D341Med (cell line): ENCODE results near the gene ELMO1.

Experiments
- DNase-seq: peaks from one replicate; pipeline ENCODE4 v3.0.0; 2012; ENCODE audit warnings: low spot score

The ELMO1 gene

DNA sequence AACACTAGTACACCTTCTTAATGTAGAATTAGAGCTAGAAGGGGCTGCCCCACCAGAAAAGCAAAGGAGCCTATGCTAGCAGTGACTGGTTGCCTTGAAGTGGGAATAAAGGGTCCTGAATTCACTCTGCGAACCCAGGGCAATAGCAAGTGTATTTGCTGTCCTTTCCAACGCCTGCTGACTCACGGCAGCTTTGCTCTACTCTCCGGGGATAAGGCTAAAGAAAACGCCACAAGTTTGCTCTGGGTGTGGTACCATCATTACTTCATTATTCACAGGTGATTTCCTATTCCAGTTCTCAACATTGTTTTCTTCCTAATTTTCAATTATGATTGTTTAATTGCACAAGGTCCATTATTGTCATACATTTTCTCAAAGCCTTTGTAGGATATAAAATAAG lies 503.8 kb downstream of the ELMO1 start:
- DNase-seq: no peak

DNA sequence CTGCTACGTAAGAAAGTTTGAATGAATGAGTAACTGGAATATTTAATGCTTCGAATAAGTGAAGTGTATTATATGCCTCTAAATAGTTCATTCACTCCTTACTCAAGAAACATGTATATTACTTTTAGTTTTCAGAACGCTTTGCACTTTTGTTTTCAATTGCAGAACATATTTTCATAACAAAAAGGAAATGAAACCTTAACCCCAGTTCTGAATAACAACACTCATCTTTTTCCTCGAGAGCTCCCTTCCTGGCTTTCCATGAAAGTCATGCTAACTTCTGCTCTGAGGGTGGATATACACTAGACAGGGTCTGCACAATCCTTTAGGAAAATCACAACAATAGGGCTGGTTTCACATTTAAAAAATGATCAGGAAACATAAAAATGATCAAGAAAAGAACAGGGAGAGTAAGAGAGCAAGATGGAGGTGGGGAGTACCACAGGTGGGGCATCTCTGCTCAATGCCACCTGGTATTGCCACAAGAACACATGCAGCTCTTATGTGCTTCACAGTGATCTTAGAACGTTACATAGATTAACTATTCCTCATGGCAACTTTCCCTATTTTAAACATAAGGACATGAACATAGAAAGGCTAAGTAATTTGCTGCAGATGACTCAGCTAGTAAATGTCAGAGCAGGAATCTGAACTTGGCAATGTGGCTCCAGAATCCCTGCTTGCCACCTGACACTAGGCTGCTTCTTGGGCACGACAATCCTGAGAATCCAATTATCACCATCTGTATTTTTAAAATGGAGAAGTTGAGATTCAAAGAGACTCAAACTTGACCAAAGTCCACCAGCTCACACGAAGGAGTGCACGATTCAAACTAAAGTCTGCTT lies 504.9 kb downstream of the ELMO1 start:
- no peak for DNase-seq

DNA sequence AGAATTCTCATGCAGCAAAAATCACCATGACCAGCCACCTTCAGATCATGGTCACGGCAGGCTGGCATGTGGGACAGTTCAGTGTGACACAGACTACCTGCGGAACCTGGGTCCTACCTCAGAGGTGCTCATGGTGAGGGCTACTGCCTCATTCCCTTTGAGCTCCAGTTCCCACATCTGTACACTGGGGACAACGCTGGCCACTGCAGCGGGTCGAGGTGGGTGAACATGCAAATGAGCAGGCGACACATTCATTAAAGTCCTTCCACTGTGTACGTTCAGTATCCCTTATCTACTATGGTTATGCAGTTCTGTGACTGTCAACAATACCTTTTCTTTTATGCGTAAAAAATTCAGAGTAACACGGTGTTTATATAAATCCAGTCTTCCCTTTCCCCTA lies 505.7 kb downstream of the ELMO1 start:
- no peak for DNase-seq

DNA sequence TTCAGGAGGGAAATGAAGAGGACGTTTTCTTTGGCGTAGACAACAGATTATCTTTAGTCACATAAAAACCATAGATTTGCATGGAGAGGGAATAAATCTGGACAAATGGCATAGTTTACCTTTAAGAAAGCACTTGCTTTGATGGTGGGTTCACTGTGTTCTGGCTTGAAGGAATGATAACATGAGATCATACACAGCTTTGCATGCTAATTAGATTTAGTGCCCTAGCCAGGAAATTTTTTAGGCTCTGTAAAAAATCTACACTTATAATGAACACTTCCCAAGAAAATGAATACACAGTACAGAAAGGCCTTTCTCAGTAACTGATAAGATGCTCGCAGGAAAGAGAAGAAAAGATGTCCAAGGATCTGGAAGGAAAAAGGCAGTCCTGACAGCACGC lies 506.1 kb downstream of the ELMO1 start:
- no peak for DNase-seq

DNA sequence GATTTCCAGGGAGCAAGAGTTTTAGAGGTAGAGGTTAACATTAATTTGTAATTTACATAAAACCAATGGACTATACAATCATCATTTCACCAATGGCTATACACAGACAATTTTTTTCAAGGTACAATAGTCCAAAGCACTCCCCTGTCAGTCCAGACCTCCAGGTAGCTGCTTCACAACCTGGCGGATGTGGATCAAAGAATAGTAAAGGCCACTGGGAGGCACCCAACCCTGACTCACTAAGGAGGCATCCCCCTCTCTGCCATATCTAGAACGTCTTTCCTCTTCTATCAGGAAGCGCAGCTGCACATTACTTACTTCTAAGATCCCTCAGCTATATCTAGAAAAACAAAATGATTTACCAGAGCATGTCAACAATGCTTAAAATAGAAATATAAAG lies 506.6 kb downstream of the ELMO1 start:
- DNase-seq: no peak

DNA sequence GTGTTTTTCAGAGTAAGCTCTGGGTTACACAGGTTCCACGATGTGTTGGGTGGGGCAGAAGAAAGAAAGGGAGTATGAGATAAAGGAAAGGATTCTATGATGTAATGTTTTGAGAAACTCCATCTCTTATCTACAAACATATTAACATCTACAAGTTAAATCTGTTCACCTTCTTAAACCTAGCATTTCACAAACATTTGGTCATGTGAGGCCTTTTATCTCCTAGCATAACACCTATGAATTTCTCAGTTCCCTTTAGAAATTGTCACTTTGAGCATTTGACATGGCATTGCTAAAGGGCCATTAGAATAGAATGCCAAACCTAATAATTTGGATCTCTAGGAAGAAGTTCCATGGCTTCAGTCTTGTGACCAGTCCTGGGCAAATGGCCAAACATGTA lies 507.3 kb downstream of the ELMO1 start:
- DNase-seq: no peak

DNA sequence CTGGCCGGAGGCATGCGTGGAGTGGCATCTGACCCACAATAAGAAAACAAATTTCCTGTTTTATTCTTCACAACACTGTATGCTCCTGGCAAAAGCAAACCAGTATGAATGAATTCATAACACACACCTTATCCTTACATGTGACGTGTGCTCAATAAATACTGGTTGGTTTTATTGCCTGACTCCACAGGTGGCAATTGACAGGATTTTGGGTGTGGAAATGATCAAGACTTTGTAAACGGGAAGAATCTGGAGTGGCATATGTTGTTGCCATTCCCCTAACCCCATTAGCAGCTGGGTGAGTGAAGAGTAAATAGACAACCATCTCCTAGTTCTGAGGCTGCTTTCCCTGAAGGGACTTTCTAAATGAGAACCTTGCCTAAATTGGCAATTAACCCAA lies 508.8 kb downstream of the ELMO1 start:
- DNase-seq: no peak

DNA sequence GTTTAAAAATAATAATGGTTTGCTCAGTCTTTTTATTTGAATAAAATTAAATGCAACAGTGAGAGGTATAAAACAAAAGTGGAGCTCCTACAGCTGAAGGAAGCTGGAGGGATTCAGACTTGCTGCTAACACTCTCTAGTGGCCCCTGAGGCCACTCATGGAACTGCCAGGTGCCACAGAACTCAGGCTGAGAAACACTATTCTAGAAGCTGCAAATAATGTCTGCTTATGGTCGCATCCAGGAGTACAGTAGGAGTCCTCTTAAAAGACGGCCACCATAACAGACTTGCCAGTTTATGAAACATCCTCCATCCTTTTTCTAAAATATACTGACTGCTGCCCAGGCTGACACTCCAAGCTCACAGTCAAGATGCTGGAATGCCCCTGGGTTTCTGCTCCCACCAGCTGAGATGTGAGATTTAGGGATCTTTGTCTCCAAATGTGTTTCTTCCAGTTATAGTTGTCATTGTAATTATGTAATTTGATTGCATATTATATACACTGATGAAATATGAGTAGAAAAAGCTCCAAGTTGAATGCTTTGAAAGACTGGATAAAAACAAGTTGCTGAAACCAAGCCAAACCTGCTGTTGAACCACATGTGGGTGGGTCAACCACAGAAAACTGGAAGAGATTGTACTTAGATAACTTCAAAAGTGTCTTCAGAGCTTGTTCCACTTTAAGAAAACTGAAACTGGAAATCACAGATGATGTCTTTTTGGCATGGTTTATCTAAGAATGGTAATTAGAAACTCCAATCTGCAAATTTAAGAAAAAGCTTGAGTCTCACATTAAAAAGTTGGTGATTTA lies 510.7 kb downstream of the ELMO1 start:
- no peak for DNase-seq

DNA sequence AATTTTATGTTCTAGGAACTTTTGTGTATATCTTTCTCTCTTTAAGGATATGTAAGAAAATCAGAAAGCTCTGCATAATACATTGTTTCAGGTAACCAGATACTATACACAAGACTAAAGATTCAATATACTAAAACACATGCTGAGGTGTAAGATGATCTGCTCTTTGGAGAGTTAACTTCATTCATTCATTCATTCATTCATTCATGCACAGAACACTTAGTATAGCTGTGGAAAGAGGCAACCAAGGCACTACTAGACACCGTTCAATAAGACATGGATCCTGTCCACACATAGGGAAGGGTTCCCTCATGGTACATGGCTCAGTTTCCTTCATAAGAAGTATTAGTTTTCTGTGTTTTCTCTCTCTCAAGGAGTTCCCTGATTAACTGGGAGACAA lies 516.8 kb downstream of the ELMO1 start:
- no peak for DNase-seq

DNA sequence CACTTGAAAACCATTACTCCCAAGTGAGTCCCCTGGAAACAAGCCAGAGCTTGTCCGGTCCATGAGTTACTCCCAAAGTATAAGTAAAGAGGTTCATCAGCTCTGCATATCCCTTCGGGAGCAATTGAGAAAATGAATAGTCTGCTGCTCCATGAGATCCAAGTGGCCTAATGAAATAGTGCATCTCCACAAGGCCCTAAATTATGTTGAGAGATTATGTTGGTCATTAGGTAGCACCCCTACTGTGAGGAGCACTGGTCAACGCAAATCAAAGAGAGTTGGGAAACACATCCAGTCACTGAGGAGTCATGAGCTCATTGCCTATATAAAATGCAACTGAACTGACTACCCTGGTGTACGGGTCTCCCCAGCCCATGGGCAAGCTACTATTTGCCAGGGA lies 518.9 kb downstream of the ELMO1 start:
- no peak for DNase-seq

DNA sequence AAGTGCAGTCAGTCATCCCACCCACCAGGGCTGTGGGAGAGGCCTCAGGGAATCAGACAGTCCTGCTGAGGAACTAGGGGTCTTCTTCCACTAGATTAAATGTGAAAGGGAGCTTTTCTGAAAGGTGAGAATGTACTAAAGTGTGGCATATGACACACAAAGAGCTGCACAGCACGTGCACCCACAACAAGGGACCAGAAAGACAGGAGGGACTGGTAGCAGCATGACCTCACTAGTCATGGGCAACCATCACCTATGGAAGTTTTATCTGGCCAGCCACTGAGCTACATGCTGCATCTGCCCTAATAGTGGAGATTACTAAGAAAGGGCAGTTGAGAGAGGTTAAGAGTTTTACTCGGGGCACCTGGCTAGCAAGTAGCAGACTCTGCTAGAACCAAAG lies 519.9 kb downstream of the ELMO1 start:
- no peak for DNase-seq

DNA sequence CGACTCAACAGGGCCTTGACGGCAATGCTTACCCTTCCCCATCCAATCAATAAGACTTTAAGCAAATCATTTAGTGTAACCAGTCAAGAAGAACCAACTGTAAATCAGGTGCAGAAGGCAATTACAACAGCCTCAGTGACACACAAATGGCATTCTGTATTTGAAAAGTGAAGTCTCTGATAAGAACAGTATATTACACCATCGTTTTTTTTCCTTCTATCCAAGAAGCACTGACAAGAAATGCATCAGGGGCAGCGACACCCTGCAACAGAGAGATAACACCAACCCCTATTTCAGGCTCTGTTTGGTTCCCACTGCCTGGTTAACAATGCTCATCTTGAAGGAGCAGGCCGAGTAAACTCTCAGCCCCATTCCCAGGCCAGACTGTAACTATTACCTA lies 520.4 kb downstream of the ELMO1 start:
- DNase-seq: no peak

DNA sequence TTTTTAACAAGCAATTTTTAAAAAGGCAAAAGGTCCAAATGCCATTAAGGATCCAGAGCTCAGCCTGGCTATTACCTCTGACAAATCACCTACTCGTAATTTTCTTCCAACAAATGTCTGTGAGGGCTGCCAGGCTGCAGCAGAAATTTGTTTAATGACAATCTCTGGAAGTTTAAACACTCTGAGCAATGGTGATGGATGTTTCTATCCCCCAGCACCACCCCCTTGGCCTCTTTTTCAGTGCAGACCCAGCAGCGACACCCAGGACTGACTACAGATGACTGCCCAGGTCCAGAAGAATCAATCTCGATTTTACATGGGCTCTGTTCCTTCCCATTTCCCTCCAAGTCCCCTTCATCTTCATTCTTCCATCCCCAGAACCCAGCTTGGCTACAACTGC lies 523.0 kb downstream of the ELMO1 start:
- DNase-seq: no peak

DNA sequence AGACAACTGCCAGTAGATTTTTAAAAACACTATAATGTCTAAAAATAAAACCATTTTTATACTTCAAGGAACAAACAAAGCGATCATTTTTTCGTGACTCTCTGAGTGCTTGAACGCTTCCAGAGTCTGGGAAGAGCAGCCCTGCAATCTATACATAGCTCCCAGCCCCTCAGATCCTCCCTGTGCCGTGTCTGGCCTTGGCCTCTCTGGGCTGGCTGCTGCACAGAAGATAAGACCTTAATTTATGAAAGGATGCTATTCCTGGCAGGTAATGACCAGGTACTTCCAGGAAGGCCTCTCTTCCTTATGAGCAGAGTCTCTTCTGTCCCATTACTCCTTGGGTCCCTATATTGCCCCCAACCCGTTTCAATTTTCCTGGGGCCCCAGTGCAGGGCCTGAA lies 523.5 kb downstream of the ELMO1 start:
- DNase-seq: no peak

DNA sequence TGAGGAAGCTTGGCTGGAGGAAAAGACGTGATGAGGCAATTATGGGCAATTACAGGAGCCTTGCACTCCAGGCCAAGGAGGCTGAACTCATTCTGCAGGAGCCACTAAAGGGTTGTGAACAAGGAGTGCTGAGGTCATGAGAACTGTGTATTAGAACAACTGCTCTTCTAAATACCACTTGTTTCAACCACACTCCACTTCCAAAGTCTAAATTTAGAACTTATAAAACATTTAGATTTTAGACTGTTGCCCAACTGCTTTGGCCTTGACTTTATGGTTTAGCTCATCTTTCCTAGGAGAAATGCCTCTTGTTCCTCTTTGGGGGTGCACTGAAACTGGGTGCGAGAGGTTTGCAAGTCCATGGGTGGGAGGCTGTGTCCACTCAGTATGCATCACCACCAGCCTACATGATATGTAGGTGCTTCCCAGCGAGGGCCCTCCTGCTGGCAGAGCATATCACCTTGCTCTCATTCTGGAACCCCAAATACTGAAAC lies 524.7 kb downstream of the ELMO1 start:
- no peak for DNase-seq

DNA sequence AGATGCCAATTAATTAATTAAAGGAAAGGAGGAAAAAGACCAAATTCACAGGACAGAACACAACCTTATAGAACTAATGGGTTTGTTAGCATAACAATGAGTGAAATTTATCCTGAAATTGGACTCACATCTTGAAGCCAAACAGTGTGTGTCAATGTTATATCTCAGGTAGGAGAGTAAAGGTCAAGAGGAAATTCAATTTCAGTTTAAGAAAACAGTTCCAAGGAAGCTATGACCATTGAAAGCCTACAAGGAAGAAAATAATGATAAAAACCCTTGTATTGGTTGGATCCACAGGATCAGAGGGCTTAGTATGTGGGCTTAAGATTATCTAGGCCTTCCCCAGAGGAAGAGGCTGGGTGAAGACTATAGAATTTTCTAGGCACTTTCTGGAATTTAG lies 525.5 kb downstream of the ELMO1 start:
- no peak for DNase-seq

DNA sequence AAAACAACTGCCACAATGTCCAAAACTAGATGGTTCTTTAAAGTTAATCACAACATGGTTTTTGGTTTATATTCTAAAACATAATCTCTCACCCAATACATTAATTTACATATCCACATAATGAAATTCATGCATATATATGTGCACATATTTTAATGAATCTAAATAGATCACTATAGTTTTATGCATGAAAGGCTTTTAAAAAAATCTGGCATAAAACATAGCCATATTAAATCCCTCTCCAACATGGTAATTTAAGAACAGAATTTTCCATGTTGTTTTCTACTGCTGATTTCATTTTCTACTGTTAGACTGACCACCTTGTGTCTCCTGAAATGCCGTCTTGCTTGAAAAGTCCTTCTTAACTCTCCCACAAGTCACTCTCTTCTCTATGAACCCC lies 528.2 kb downstream of the ELMO1 start:
- no peak for DNase-seq

DNA sequence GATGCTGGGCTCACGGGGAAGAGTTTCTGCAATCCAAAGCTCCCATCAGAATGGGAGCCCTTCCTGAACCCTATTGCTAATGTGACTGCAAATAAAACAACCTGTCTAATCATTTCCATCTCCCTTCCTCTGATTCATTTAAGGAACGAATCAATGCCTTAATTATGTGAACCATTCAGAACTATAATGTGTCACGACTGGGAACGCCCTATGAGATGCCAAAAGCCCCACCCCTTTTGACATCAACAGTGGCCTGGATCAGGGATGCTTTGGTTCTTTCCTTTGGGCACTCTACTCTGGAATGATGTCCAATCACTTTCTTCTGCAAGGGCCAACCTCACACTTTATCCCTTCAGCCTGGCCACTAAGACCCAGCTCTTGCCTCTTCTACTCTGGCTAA lies 528.9 kb downstream of the ELMO1 start:
- no peak for DNase-seq

DNA sequence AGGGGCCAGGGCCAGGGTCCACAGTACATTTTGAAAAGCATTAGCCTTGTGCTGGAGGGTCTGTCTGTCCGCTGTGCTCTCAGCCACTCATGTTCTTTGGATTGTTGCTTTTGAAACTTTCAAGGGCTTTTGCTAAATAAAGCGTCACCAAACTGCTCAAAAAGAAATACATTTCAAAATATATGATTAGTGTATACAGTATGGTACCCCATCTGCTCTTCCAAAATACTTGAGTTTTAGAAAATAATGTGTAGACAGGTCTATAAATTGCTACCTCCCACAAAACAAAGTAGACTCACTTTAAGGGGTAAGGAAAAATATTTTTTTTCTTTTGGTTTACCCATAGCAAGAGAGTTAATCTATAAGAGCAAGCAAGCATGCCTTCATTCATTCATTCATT lies 530.1 kb downstream of the ELMO1 start:
- DNase-seq: no peak

DNA sequence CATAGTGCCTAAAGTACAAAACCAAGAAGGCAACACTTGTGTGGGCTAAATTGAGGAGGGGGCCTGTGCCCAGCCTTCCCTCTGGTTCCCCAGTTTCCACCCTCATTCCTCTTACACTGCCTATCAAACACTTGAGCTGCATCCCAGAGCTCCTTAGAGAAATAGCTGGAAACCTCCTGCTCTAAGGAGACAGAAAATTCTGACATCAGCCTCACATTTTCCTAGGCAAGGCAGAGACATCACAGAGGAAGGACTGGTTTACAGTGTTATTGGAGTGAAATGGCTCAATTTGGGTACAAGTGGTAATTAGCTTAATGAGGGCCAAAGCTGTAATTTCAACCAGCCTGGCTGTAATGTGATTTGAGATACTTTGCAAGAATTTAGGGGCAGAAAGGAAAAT lies 532.0 kb downstream of the ELMO1 start:
- DNase-seq: no peak

DNA sequence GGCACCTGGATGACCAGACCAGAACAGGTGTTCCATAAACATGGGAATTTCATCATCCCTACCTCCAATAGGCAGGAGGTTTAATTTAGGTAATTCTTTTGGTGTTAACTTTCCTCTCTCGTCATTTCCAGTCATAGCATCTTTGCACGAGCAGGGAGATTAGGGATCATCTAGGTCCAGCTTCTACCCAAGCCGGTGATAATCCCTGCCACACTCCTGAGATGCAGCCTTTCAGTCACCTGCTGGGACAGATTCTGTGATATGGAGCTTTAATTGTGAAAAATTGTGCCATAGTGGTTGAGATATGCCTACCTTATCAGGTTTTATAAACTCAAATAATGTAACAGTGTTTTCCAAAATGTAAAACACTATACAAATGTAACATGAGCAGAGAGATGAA lies 532.5 kb downstream of the ELMO1 start:
- DNase-seq: no peak

DNA sequence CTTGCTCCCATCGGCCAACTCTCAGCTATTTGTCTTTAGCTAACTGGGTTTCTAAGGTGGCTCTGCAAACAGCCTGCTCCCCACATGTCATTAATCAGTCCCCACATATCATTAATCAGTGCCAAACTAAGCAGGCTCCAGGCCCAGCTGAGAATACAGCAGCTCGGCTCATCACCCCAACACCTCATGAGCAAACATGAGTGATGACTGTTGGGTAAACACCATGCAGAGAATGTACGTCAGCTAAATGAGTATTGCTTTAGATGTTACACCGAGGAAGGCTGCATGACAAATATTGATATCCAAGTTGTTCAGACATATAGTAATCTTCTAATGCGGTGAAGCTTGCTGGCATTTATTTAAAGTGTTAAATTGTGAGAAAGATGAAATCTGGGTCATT lies 536.9 kb downstream of the ELMO1 start:
- DNase-seq: no peak

DNA sequence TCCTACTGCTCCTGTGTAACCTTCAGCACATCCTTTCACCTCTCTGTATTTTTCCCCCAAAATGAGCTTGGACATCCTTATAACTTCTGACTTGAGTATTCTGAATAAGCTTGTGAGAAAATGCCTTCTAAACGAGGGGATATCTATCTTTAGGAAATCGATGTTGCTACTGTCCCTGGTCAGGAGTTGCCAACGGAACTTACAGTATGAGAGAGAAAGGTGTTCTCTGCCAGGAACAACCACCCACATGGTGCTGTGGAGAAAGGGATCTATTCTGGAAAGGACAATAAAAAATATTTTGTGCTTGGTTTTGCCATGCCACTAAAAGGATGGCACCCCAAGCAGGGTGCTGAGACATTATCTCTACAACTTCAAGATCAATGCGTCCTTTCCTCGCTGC lies 537.8 kb downstream of the ELMO1 start:
- no peak for DNase-seq

DNA sequence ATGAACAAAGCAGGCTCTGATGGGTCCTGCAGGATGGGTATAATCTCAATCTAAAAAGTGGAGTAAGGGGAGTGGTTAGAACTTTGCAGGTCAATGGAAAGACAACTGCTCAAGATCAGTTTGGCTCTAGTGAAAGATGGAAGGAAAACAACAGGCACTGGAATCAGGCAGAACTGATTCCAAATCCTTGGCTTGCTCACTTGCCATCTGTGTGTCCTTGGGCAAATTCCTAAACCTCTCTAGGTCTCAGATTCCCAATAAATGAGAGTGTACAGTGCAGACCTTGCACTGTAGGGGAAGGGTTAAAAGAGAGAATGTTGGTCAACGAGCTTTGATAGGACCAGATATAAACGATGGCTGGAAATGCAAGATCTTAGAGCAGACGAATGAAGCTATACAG lies 538.3 kb downstream of the ELMO1 start:
- DNase-seq: no peak
